Mesenchymal stem cell (in vitro differentiated cells and primary cell): ENCODE results near the gene KIAA0513.

ENCODE experiments used
- DNase-seq: peaks from one replicate; pipeline ENCODE4 v3.0.0-alpha.2; 2013
- H2AFZ ChIP-seq: one replicate; pipeline ENCODE4 v1.6.1; 2013; ENCODE audit warnings: low read depth, mild to moderate bottlenecking, control low read depth, inconsistent platforms, low read length, moderate library complexity
- H2AK5ac ChIP-seq: 2 replicates; pipeline ENCODE4 v1.6.1; 2013; ENCODE audit warnings: low read length, moderate library complexity, mild to moderate bottlenecking, inconsistent platforms; ENCODE audit not compliant: severe bottlenecking
- H2BK120ac ChIP-seq: one replicate; pipeline ENCODE4 v1.6.1; 2013; ENCODE audit warnings: low read depth, mild to moderate bottlenecking, inconsistent platforms, low read length, moderate library complexity
- H2BK12ac ChIP-seq, 2 experiments: one replicate each; pipeline ENCODE4 v1.6.1; 2013; ENCODE audit warnings: inconsistent platforms in 2 of 2, low read length in 2 of 2, mild to moderate bottlenecking in 2 of 2, moderate library complexity in 2 of 2, control low read depth in 1 of 2
- H2BK15ac ChIP-seq: one replicate; pipeline ENCODE4 v1.6.1; 2013; ENCODE audit warnings: mild to moderate bottlenecking, low read depth, inconsistent platforms; ENCODE audit not compliant: poor library complexity, severe bottlenecking
- H2BK5ac ChIP-seq: 2 replicates; pipeline ENCODE4 v1.6.1; 2013; ENCODE audit warnings: low read depth, mild to moderate bottlenecking, low read length, control low read depth, inconsistent platforms; ENCODE audit not compliant: poor library complexity, severe bottlenecking
- H3K14ac ChIP-seq, 2 experiments: one replicate each; pipeline ENCODE4 v1.6.1; 2013; ENCODE audit warnings: inconsistent platforms in 2 of 2, low read length in 2 of 2, control low read depth in 1 of 2, mild to moderate bottlenecking in 1 of 2, moderate library complexity in 1 of 2
- H3K18ac ChIP-seq, 2 experiments: one replicate each; pipeline ENCODE4 v1.6.1; 2013; ENCODE audit warnings: inconsistent platforms in 2 of 2, low read length in 2 of 2, control low read depth in 1 of 2, low read depth in 1 of 2, mild to moderate bottlenecking in 1 of 2
- H3K23ac ChIP-seq, 2 experiments: one replicate each; pipeline ENCODE4 v1.6.1; 2013; ENCODE audit warnings: inconsistent platforms in 2 of 2, low read length in 2 of 2, mild to moderate bottlenecking in 2 of 2, moderate library complexity in 2 of 2, control low read depth in 1 of 2
- H3K27ac ChIP-seq: 2 replicates; pipeline ENCODE4 v1.5.1; 2013; ENCODE audit warnings: mild to moderate bottlenecking, moderate library complexity, low read length, control low read depth, inconsistent platforms; ENCODE audit not compliant: poor library complexity, severe bottlenecking
- H3K27me3 ChIP-seq, 2 experiments: 2 replicates each; pipeline versions ENCODE4 v1.6.1 to v1.7.0; 2013; ENCODE audit warnings: low read length in 2 of 2, mild to moderate bottlenecking in 2 of 2, moderate library complexity in 2 of 2, control low read depth in 1 of 2, inconsistent platforms in 1 of 2; ENCODE audit not compliant: control insufficient read depth in 1 of 2, insufficient read depth in 1 of 2
- H3K36me3 ChIP-seq, 2 experiments: 2 replicates each; pipeline versions ENCODE4 v1.6.1 to v1.7.0; 2013; ENCODE audit warnings: low read length in 2 of 2, control low read depth in 1 of 2, inconsistent platforms in 1 of 2, low read depth in 1 of 2, mild to moderate bottlenecking in 1 of 2; ENCODE audit not compliant: insufficient read depth in 2 of 2, control insufficient read depth in 1 of 2
- H3K4ac ChIP-seq, 2 experiments: one replicate each; pipeline ENCODE4 v1.6.1; 2013; ENCODE audit warnings: inconsistent platforms in 2 of 2, low read length in 2 of 2, mild to moderate bottlenecking in 2 of 2, moderate library complexity in 2 of 2, control low read depth in 1 of 2, low read depth in 1 of 2
- H3K4me1 ChIP-seq: 2 replicates; pipeline ENCODE4 v1.6.1; 2013; ENCODE audit warnings: low read depth, low read length, control low read depth; ENCODE audit not compliant: control insufficient read depth, insufficient read depth
- H3K4me2 ChIP-seq: 2 replicates; pipeline ENCODE4 v1.6.1; 2013; ENCODE audit warnings: low read length, mild to moderate bottlenecking, inconsistent platforms; ENCODE audit not compliant: poor library complexity, severe bottlenecking
- H3K4me3 ChIP-seq, 2 experiments: 2 replicates each; pipeline versions ENCODE4 v1.5.1 to v1.7.0; 2013; ENCODE audit warnings: low read length in 2 of 2, mild to moderate bottlenecking in 2 of 2, control low read depth in 1 of 2, low read depth in 1 of 2; ENCODE audit not compliant: insufficient read depth in 1 of 2
- H3K79me1 ChIP-seq: replicated peaks from 2 replicates; pipeline ENCODE4 v1.6.1; 2013; ENCODE audit warnings: mild to moderate bottlenecking, control low read depth, low read length, inconsistent platforms; ENCODE audit not compliant: poor library complexity, severe bottlenecking
- H3K9ac ChIP-seq: 2 replicates; pipeline ENCODE4 v1.7.0; 2013; ENCODE audit warnings: mild to moderate bottlenecking, low read length, moderate library complexity
- H3K9me3 ChIP-seq: 2 replicates; pipeline ENCODE4 v1.7.0; 2013; ENCODE audit warnings: mild to moderate bottlenecking, low read length; ENCODE audit not compliant: control insufficient read depth
- H4K8ac ChIP-seq: one replicate; pipeline ENCODE4 v1.6.1; 2013; ENCODE audit warnings: inconsistent platforms, mild to moderate bottlenecking, low read length, moderate library complexity
- H4K91ac ChIP-seq: one replicate; pipeline ENCODE4 v1.6.1; 2013; ENCODE audit warnings: mild to moderate bottlenecking, low read length, inconsistent platforms
- WGBS: methylation state at CpG from one replicate; pipeline ENCODE4 v1.1.7; 2013; ENCODE audit warnings: mixed read lengths; 5-methylcytosine and 5-hydroxymethylcytosine counted together

KIAA0513 gene

DNA sequence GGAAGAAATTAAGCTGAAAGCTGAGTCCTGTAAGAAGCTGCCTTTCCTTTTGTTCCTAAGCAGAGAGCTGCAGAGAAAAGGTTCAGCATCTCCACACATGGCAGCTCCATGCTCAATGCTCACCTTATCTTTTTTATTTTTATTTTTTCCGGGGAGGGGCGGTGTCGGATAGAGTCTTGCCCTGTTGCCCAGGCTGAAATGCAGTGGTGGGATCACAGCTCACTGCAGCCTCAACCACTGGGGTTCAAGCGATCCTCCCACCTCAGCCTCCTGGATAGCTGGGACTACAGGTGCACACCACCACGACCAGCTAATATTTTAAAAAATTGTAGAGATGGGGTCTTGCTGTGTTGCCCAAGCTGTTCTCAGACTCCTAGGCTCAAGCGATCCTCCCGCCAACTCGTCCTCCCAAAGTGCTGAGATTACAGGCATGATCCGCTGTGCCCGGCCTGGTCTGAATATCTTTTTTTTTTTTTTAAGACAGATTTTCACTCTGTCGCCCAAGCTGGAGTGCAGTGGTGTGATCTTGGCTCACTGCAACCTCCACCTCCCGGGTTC is 112.9 kb downstream of the KIAA0513 start:
- Histone ChIP-seq H3K4me1 (peaks cover 28% of the 10 kb centered on the region), H3K27ac (no peak overlapping the region), H3K36me3 (no peaks in the 10 kb centered on the region), H3K14ac (no peak overlapping the region), H3K23ac (no peak overlapping the region), H2BK15ac (no peak overlapping the region), H3K9me3 (no peaks in the 10 kb centered on the region), H3K79me1 (no peaks in the 10 kb centered on the region), H2AFZ (no peak overlapping the region), H2AK5ac (no peak overlapping the region), H3K9ac (no peak overlapping the region), H4K91ac (no peak overlapping the region), H3K4me3 (no peak overlapping the region), H2BK12ac (no peak overlapping the region), H3K18ac (no peak overlapping the region), H2BK120ac (no peak overlapping the region), H3K4ac (no peak overlapping the region), H2BK5ac (no peak overlapping the region), H4K8ac (no peak overlapping the region), H3K27me3 (peaks cover 0 to 32% of the 10 kb centered on the region in 2 experiments), H3K4me2 (no peak overlapping the region)
- whole genome bisulfite sequencing: 93% methylated on average over 12 of the region's 12 CpGs
- DNase-seq: no peak

DNA sequence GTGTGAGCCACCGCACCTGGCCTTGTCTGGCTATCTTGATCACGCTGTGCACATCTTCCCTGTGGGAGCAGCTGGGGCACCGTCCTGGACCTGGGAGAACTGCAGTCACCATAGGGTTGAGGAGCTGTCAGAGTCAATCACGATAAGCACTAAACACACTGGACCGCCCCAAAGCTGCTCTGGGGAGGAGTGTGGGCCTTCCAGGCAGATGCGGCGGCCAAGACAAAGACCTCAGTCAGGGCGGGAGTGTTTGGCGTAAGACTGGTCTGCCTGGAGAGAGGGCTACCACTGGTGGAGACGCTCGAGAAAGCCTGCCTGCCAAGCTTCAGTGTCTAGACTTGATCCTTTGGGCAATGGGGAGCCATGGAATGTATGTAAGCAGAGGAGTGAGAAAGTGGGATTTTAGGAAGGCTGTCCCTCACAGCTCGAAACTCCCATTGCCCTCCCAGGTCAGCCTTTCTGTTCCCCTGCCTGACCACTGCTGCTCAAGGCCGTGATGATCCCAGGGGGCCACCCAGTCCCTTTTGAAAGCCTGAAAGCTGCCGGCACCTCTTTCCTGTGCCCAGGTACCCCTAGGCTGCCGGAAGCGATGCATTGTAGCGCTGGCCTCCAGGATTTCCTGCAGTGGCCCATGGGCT is 114.0 kb downstream of the KIAA0513 start:
- Histone ChIP-seq H4K91ac (peak overlapping the region; percentile 76), H3K23ac (no peak overlapping the region), H2AK5ac (no peak overlapping the region), H3K4me1 (peaks cover 21% of the 10 kb centered on the region), H3K14ac (no peak overlapping the region), H3K9ac (no peak overlapping the region), H2BK12ac (peak overlapping the region; percentile 1 to 51), H3K4ac (no peak overlapping the region), H3K18ac (peak overlapping the region in 1 of 2 experiments; percentile 18), H3K27ac (no peak overlapping the region), H2BK15ac (peak overlapping the region; percentile 44), H2BK5ac (no peak overlapping the region), H4K8ac (no peak overlapping the region), H2BK120ac (peak overlapping the region; percentile 69), H2AFZ (no peak overlapping the region), H3K4me3 (no peak overlapping the region), H3K79me1 (no peaks in the 10 kb centered on the region), H3K27me3 (peaks cover 0 to 32% of the 10 kb centered on the region in 2 experiments), H3K36me3 (no peaks in the 10 kb centered on the region), H3K4me2 (no peak overlapping the region), H3K9me3 (no peaks in the 10 kb centered on the region)
- WGBS: 89% methylated on average over 17 of the region's 17 CpGs
- no peak for DNase-seq

DNA sequence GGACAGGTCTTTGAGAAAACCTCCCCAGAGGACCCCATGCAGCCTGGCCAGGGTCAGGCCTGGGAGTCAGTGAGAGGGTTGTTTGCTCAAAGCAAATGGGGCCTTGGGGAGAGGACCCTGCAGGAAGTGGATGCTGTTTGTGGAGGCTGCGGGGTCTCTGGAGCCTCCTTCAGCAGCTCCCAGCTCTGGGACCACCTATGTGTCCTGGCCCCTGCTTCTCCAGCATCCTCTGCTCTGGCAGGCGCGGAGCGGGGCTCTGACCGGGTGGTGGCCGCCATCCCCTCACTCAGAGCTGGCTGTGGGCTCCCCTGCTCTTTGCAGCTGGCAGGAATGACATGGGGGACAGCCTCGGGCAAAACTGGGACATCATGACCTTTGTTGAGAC is 114.5 kb downstream of the KIAA0513 start:
- no peak overlapping the region for H2AFZ ChIP-seq
- H3K27me3 ChIP-seq: peaks cover 0 to 32% of the 10 kb centered on the region in 2 experiments
- no peak overlapping the region for H3K4me3 ChIP-seq
- H3K9me3 ChIP-seq: no peaks in the 10 kb centered on the region
- H3K9ac ChIP-seq: no peak overlapping the region
- H3K36me3 ChIP-seq: no peaks in the 10 kb centered on the region
- H3K79me1 ChIP-seq: no peaks in the 10 kb centered on the region
- H4K8ac ChIP-seq: no peak overlapping the region
- H3K18ac ChIP-seq: peak overlapping the region in 1 of 2 experiments; percentile 41
- 92% methylated on average over 7 of the region's 7 CpGs for WGBS
- peak overlapping the region in 1 of 2 experiments; percentile 51 for H2BK12ac ChIP-seq
- H2BK15ac ChIP-seq: no peak overlapping the region
- H3K14ac ChIP-seq: no peak overlapping the region
- H2BK5ac ChIP-seq: no peak overlapping the region
- H3K4ac ChIP-seq: peak overlapping the region in 1 of 2 experiments; percentile 63
- no peak overlapping the region for H3K23ac ChIP-seq
- no peak overlapping the region for H2BK120ac ChIP-seq
- H3K4me1 ChIP-seq: peaks cover 20% of the 10 kb centered on the region
- H3K4me2 ChIP-seq: no peak overlapping the region
- DNase-seq: no peak
- no peak overlapping the region for H3K27ac ChIP-seq
- no peak overlapping the region for H2AK5ac ChIP-seq
- H4K91ac ChIP-seq: no peak overlapping the region

DNA sequence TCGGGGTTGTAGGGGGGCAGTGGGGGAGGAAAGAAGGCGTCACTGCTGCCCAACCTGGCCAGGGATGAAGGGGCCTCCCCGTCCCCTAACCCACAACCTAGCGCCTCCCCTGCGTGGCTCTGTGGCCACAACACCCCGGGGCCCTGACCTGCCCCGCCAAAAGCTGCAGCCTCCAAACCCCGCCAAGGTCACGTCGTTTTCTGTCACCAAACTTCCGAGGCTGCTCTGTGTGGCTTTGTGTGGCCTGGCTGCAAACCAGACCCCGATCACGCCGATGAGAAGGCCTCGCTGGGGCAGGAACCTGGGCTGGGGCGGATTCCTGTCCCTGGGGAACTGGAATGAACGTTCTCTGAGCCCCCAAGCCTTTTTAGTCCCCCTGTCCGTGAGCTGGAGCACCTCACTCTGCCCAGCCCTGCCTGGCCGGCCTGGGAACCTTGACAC is 115.2 kb downstream of the KIAA0513 start:
- peak overlapping the region; percentile 58 for H2BK15ac ChIP-seq
- WGBS: 89% methylated on average over 19 of the region's 19 CpGs
- no peak overlapping the region for H4K8ac ChIP-seq
- H3K79me1 ChIP-seq: no peaks in the 10 kb centered on the region
- H2BK120ac ChIP-seq: peak overlapping the region; percentile 58
- H3K27ac ChIP-seq: no peak overlapping the region
- H4K91ac ChIP-seq: peak overlapping the region; percentile 29
- H3K9me3 ChIP-seq: no peaks in the 10 kb centered on the region
- peaks cover 16% of the 10 kb centered on the region for H3K4me1 ChIP-seq
- H3K9ac ChIP-seq: no peak overlapping the region
- peaks cover 0 to 32% of the 10 kb centered on the region in 2 experiments for H3K27me3 ChIP-seq
- peak overlapping the region in 1 of 2 experiments; percentile 41 for H3K18ac ChIP-seq
- no peak for DNase-seq
- peak overlapping the region in 1 of 2 experiments; percentile 52 for H3K4ac ChIP-seq
- H3K23ac ChIP-seq: no peak overlapping the region
- no peak overlapping the region for H3K14ac ChIP-seq
- no peak overlapping the region for H2BK5ac ChIP-seq
- H3K36me3 ChIP-seq: no peaks in the 10 kb centered on the region
- H2BK12ac ChIP-seq: peak overlapping the region; percentile 46 to 88
- H2AFZ ChIP-seq: no peak overlapping the region
- no peak overlapping the region for H3K4me2 ChIP-seq
- H3K4me3 ChIP-seq: no peak overlapping the region
- H2AK5ac ChIP-seq: peak overlapping the region; percentile 34
